B cell (primary cell): ENCODE data around the gene COL26A1.

ENCODE experiments used
- EZH2 ChIP-seq: IDR thresholded peaks from 2 replicates; pipeline ENCODE4 v1.6.1; 2012; ENCODE audit warnings: borderline replicate concordance, low read depth, mild to moderate bottlenecking, moderate library complexity, low read length; ENCODE audit not compliant: insufficient read depth, poor library complexity, severe bottlenecking
- TF ChIP-seq, protein P1 (sequence below): fragments of 200-600 bp; IDR thresholded peaks from one replicate; pipeline ENCODE4 v1.8.0; 2022; ENCODE audit warnings: antibody characterized with exemption, mild to moderate bottlenecking

DNA sequence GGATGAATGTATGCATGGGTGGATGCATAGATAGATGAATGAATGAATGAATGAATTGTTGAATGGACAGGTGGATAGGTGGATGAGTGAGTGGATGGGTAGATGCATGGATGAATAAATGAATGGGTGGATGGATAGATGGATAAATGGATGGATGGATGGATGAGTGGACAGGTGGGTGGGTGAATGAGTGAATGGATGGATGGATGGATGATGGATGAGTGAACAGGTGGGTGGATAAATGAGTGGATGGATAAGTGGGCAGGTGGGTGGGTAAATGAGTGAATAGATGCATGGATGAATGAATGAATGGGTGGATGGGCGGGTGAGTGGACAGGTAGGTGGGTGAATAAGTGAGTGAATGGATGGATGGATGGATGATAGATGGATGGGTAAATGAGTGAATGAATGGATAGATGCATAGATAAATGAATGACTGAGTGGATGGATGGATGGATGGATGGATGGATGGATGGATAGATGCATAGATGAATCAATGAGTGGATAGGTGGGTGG is 193.8 kb downstream of the COL26A1 start:
- TF ChIP-seq, protein P1, sequence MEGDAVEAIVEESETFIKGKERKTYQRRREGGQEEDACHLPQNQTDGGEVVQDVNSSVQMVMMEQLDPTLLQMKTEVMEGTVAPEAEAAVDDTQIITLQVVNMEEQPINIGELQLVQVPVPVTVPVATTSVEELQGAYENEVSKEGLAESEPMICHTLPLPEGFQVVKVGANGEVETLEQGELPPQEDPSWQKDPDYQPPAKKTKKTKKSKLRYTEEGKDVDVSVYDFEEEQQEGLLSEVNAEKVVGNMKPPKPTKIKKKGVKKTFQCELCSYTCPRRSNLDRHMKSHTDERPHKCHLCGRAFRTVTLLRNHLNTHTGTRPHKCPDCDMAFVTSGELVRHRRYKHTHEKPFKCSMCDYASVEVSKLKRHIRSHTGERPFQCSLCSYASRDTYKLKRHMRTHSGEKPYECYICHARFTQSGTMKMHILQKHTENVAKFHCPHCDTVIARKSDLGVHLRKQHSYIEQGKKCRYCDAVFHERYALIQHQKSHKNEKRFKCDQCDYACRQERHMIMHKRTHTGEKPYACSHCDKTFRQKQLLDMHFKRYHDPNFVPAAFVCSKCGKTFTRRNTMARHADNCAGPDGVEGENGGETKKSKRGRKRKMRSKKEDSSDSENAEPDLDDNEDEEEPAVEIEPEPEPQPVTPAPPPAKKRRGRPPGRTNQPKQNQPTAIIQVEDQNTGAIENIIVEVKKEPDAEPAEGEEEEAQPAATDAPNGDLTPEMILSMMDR, result no peak
- TF ChIP-seq EZH2, result no peak
